HG03565 (cell line): ENCODE data around the gene VAMP4.
"Not testable (repeated sequence)": the region's sequence is repeated elsewhere in the genome, so short reads cannot be mapped to it uniquely, and the experiment has no call there.

ENCODE experiments used
- ATAC-seq: cut with Tn5 transposase; IDR thresholded peaks from one replicate; pipeline ENCODE4 v1.9.1; 2021; ENCODE audit warnings: mild to moderate bottlenecking, moderate library complexity; ENCODE audit not compliant: unreplicated experiment

Gene VAMP4

DNA sequence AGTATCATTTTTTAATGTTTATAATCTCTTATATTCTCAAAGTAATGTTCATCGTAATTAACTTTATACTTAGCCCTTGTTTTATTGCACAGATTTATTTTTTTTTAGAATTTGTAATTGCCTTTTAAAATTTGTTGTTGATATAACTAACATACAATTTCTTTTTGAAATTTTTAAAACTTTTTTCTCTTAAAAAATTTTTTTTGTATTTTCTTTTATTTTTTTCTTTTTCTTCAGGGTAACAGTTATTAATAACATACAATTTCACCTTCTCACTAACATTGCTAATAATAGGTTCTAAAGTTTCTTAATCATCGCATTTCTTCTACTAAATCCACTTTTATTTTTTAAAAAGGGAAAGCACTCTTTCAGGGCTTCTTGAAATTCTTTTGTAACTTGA, 11.3 kb upstream of the VAMP4 start:
- no peak for ATAC-seq

GRCh38 chr1:171751221-171751620, 9.4 kb upstream of the VAMP4 start:
- no peak for ATAC-seq

- no peak for ATAC-seq
These were observed 6.8 kb upstream of the VAMP4 start for GRCh38 chr1:171748651-171749050.

DNA sequence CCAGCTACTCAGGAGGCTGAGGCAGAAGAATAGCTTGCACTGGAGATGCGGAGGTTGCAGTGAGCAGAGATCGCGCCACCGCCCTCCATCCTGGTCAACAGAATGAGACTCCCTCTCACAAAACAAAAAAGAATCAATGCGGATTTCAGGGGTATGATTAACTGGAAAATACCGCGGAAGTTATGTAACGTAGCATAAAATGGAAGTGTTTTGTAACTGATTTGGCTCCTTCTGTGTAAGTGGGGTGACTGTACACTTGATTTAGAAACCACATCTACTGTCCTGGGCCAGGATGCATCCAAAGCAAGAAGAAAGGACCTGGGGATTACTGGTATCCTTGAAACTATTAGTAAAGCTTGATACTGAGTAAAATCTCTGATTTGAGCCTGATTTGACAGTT, 3.1 kb upstream of the VAMP4 start:
- no peak for ATAC-seq

DNA sequence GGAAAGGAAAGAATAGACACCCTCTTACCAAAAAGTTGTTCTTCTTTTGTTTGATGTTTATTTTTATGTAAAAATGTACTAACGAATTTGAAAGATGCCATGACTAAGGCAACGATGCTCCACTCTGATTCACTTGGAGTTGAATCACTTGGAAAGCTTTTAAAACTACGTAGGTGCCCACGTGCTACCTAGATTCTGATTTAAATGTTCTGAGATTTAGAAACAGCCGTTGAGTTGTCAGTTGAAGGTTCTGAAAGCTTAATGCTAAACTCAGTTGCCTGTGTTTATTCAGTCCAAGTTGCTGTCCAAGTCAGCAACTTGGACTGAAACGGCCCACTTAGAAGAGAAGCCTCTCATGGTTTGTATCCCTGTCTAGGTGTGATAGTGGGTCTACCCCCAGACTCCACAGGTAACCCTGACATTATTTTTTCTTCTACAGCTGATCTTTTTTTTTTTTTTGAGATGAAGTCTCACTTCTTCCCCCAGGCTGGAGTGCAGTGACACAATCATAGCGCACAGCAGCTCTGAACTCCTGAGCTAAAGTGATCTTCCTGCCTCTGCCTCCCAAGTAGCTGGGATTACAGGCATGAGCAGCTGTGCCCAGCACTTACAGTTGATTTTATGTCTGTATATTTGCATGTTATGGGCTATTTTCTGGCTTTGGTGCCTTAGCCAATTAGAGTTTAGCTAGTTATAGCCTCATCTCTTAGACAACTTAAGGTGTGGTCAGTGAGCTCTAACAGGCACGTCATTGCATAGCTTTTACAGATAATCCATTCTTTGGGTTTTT, 1.4 kb upstream of the VAMP4 start:
- ATAC-seq, result no peak

DNA sequence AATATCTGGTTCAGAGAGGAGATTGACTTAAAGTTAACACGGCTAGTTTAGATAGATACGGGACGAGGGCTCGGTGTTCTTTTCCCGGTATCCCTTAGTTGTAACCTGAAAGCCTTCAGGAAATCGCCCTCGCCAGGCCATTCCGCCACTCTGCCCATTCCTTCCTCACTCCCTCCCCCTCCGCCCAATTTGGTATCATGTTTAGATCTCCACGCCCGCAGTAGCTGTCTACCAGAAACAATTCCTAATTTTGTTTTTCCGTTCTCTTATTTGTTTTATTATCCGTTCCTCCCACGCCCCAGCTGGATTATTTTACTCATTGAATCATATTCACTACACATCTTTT, 685 bp upstream of the VAMP4 start:
- ATAC-seq, result no peak

- ATAC-seq, result no peak
These were observed 636 bp downstream of the VAMP4 start for GRCh38 chr1:171740987-171741871.

GRCh38 chr1:171740356-171740863, 1.5 kb downstream of the VAMP4 start:
- no peak for ATAC-seq

GRCh38 chr1:171739656-171740055, 2.2 kb downstream of the VAMP4 start:
- ATAC-seq, result no peak

DNA sequence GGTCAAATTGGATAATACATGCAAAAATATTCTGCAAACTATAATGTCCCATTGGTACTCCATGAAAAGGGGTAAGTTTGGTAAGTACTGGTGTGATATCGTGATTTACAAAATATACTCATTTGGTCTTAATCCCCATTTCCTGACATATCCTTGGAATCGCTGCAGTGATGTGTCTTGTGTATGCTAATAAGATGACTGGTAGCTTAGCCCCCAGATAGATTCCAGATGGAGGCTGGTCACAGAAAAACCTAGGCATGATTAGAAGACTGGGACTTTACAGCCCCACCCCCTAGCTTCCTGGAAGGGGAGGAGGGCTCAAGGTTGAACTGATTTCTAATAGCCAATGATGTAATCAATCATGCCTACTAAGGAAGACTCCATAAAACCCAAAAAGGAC, 3.0 kb downstream of the VAMP4 start:
- ATAC-seq, result no peak

GRCh38 chr1:171736196-171736595, 5.7 kb downstream of the VAMP4 start:
- ATAC-seq, result no peak

DNA sequence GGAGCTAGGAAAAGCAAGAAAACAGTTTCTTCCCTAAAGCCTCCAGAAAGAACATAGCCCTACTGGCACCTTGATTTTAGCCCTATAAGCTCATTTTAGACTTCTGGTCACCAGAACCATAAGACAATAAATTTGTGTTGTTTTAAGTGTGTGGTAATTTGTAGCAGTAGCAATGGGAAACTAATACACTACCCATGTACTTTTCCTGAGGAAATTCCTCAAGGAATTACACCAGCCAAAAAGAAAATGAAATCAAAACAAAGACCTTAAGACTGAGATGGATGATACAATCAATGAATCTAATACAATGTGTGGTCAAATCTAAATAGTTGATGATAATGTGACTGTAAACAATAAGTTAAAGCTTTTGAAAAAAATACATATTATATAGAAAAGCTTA, 11.8 kb downstream of the VAMP4 start:
- no peak for ATAC-seq

DNA sequence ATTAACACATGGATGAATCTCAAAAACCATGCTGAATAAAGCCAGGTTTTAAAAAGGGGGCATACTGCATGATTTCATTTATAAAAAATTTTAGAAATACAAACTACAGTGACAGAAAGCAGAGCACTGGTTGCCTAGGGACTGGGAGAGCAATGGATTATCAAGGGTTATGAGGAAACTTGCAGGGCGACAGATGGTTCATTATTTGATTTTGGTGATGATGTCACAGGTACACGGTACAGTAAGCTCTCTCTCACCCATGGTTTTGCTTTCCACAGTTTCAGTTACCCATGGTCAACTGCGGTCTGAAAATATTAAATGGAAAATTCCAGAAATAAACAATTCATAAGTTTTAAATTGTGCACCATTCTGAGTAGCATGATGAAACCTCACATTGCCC, 14.1 kb downstream of the VAMP4 start:
- ATAC-seq, result no peak

DNA sequence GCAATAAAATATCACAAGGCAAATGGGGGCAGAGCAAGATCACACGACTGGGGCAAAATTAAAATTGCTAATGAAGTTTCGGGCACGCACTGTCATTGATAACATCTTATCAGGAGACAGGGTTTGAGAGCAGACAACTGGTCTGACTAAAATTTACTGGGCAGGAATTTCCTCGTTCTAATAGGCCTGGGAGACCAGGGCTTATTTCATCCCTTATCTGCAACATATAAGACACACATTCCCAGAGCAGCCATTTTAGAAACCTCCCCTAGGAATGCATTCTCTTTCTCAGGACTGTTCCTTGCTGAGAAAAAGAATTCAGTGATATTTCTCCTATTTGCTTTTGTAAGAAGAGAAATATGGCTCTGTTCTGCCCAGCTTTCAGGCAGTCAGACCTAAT, 18.7 kb downstream of the VAMP4 start:
- not testable (repeated sequence) for ATAC-seq

GRCh38 chr1:171718848-171719247, 23.0 kb downstream of the VAMP4 start:
- ATAC-seq, result no peak

GRCh38 chr1:171718216-171718615, 23.6 kb downstream of the VAMP4 start:
- no peak for ATAC-seq

GRCh38 chr1:171717062-171717718, 24.7 kb downstream of the VAMP4 start:
- no peak for ATAC-seq

- no peak for ATAC-seq
These were observed 25.2 kb downstream of the VAMP4 start for GRCh38 chr1:171716616-171717015.

- ATAC-seq, result no peak
These were observed 26.0 kb downstream of the VAMP4 start for GRCh38 chr1:171715813-171716251.

- ATAC-seq, result no peak
These were observed 29.5 kb downstream of the VAMP4 start for GRCh38 chr1:171712341-171712740.

DNA sequence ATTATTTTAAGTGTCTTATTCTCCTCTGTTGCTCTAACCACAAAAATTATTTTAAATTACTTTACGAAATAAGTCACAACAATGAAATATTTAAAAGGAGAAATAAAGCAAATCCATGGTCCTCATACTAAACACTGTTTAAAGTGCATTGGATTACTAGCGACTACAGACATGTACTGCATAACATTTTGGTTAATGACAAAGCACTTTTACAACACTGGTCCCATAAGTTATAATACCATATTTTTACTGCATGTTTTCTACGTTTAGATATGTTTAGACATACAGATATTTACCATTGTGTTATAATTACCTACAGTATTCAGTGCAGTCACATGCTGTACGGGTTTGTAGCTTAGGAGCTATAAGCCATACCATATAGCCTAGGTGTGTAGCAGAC, 30.2 kb downstream of the VAMP4 start:
- ATAC-seq, result no peak
